CD4-positive, alpha-beta T cell (primary cell): ENCODE results near the gene RAB8A. TPM values are rescaled to one million over a fixed set of nuclear protein-coding genes. Genes with fewer than 3 reads are reported as not detected.

ENCODE experiments used
- ATAC-seq: fragments of 200-7000 bp; cut with Tn5 transposase; one replicate; pipeline ENCODE4 v1.10.0; 2022; ENCODE audit warnings: mild to moderate bottlenecking; ENCODE audit not compliant: poor library complexity
- CTCF ChIA-PET: fragments of 350-600 bp; sonication (Branson Sonifier 250); formaldehyde crosslinking; loops from one replicate; lab custom pipeline; 2021; ENCODE audit warnings: antibody characterized with exemption, inconsistent platforms; lab: Charles Lee
- POLR2A ChIA-PET: fragments of 350-600 bp; sonication (Branson Sonifier 250); formaldehyde crosslinking; loops from one replicate; lab custom pipeline; 2021; ENCODE audit warnings: antibody characterized with exemption, inconsistent platforms; lab: Charles Lee
- DNase-seq, 14 experiments: peaks; one replicate each; pipeline ENCODE4 v3.0.0-alpha.2; 2013 to 2020; ENCODE audit warnings: mixed read lengths in 2 of 14
- H3K27ac ChIP-seq, 2 donors: one replicate each; pipeline versions ENCODE4 v1.5.1 to v1.7.0; 2013; ENCODE audit warnings: low read length in 2 of 2, low read depth in 1 of 2, mild to moderate bottlenecking in 1 of 2
- H3K27me3 ChIP-seq, 2 experiments: 1 replicate in 1 of 2; 2 replicates in 1 of 2; pipeline versions ENCODE4 v1.6.1 to v1.7.0; 2013; ENCODE audit warnings: low read length in 2 of 2, control low read depth in 1 of 2, mild to moderate bottlenecking in 1 of 2, moderate library complexity in 1 of 2; ENCODE audit not compliant: insufficient read depth in 2 of 2, control insufficient read depth in 1 of 2
- H3K36me3 ChIP-seq: one replicate; pipeline ENCODE4 v1.6.1; 2013; ENCODE audit warnings: low read length, control low read depth; ENCODE audit not compliant: insufficient read depth
- H3K4me1 ChIP-seq: one replicate; pipeline ENCODE4 v1.6.1; 2013; ENCODE audit warnings: low read length, control low read depth; ENCODE audit not compliant: insufficient read depth
- H3K4me3 ChIP-seq: one replicate; pipeline ENCODE4 v1.5.1; 2013; ENCODE audit warnings: mild to moderate bottlenecking, low read length, moderate library complexity
- H3K9me3 ChIP-seq, 2 experiments: 1 replicate in 1 of 2; 2 replicates in 1 of 2; pipeline versions ENCODE4 v1.6.1 to v1.7.0; 2013; ENCODE audit warnings: low read length in 2 of 2, mild to moderate bottlenecking in 2 of 2, control low read depth in 1 of 2, moderate library complexity in 1 of 2; ENCODE audit not compliant: control insufficient read depth in 1 of 2, insufficient read depth in 1 of 2
- H3K27ac Mint-ChIP-seq: one replicate; pipeline ENCODE4 v1.8.0; 2020; ENCODE audit warnings: mixed read lengths
- H3K27me3 Mint-ChIP-seq: one replicate; pipeline ENCODE4 v1.8.0; 2021; ENCODE audit warnings: mixed read lengths
- H3K36me3 Mint-ChIP-seq: one replicate; pipeline ENCODE4 v1.8.0; 2021; ENCODE audit warnings: low read depth, mixed read lengths
- H3K4me1 Mint-ChIP-seq: one replicate; pipeline ENCODE4 v1.8.0; 2021; ENCODE audit warnings: low read depth, mixed read lengths
- H3K4me3 Mint-ChIP-seq: one replicate; pipeline ENCODE4 v1.8.0; 2020; ENCODE audit warnings: mild to moderate bottlenecking, mixed read lengths
- H3K9me3 Mint-ChIP-seq: one replicate; pipeline ENCODE4 v1.8.0; 2020; ENCODE audit warnings: mixed read lengths
- intact Hi-C, 2 experiments: fragments of 100-400 bp; cut with DNase I in 1 of 2; cut with micrococcal nuclease in 1 of 2; formaldehyde crosslinking; loops; one replicate each; pipeline versions ENCODE4 v1.15.1 to v1.9.0; 2023 to 2025; cut with DNase I, micrococcal nuclease
- total RNA-seq, 174 experiments: library from RNA in 2 of 174; stranded (reverse) in 2 of 174; gene quantifications; one replicate each; pipeline ENCODE4 v1.2.3 and lab custom pipeline; 2021 to 2026
- TF ChIP-seq, protein P1 (sequence below): fragments of 200-600 bp; IDR thresholded peaks from one replicate; pipeline ENCODE4 v1.8.0; 2022; ENCODE audit warnings: antibody characterized with exemption, mild to moderate bottlenecking

RAB8A gene
- total RNA-seq, 2 experiments from 2014 or later = 74.9 to 79.0 TPM

DNA sequence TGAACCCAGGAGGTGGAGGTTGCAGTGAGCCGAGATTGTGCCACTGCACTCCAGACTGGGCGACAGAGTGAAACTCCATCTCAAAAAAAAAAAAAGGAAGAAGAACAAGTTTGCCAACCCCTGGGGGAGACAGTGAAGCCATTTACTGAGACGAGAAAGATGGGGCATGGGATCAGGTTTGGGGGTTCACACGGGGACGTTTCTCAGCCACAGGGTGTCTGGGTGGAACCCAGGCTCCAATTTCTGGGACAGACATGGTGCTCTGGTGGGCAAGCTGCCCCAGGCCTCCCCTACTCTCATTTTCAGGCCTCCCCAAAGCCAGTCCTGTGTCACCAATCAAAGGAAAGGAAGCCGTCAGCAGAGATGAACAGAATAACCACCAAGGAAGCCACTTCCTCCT is 45.2 kb downstream of the RAB8A start:
- Mint-ChIP-seq H3K36me3 (peaks cover 63% of the 10 kb centered on the region), H3K27ac (no peak overlapping the region), H3K4me1 (no peaks in the 10 kb centered on the region), H3K9me3 (no peaks in the 10 kb centered on the region), H3K27me3 (no peaks in the 10 kb centered on the region), H3K4me3 (no peak overlapping the region)
- H3K27me3 ChIP-seq = no peaks in the 10 kb centered on the region
- peaks cover 53% of the 10 kb centered on the region for H3K36me3 ChIP-seq
- peaks cover 5% of the 10 kb centered on the region for H3K4me1 ChIP-seq
- H3K9me3 ChIP-seq = no peaks in the 10 kb centered on the region
- no peak for ATAC-seq
- intact Hi-C loops = no loop called here
- no peak for DNase-seq
- no peak overlapping the region for H3K4me3 ChIP-seq
- TF ChIP-seq, protein P1, sequence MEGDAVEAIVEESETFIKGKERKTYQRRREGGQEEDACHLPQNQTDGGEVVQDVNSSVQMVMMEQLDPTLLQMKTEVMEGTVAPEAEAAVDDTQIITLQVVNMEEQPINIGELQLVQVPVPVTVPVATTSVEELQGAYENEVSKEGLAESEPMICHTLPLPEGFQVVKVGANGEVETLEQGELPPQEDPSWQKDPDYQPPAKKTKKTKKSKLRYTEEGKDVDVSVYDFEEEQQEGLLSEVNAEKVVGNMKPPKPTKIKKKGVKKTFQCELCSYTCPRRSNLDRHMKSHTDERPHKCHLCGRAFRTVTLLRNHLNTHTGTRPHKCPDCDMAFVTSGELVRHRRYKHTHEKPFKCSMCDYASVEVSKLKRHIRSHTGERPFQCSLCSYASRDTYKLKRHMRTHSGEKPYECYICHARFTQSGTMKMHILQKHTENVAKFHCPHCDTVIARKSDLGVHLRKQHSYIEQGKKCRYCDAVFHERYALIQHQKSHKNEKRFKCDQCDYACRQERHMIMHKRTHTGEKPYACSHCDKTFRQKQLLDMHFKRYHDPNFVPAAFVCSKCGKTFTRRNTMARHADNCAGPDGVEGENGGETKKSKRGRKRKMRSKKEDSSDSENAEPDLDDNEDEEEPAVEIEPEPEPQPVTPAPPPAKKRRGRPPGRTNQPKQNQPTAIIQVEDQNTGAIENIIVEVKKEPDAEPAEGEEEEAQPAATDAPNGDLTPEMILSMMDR = no peak
- no peak overlapping the region for H3K27ac ChIP-seq
- ChIA-PET CTCF (interaction anchor here (0.6 kb wide), 1 partner anchor 91 kb away, joined by 5 read pairs; no protein-coding TSS in a partner anchor), POLR2A (interaction anchor here (1.3 kb wide), 1 partner anchor 13 kb away, joined by 4 read pairs; the partner anchor contains the start of gene HSH2D)

- Histone ChIP-seq H3K4me3 (no peak overlapping the region), H3K36me3 (peaks cover 49% of the 10 kb centered on the region), H3K4me1 (peaks cover 5% of the 10 kb centered on the region), H3K9me3 (no peaks in the 10 kb centered on the region), H3K27me3 (no peaks in the 10 kb centered on the region), H3K27ac (no peak overlapping the region)
- intact Hi-C loops = no loop called here
- H3K36me3 Mint-ChIP-seq = peaks cover 56% of the 10 kb centered on the region
- CTCF ChIA-PET = interaction anchor here (0.6 kb wide), 1 partner anchor 91 kb away, joined by 5 read pairs; no protein-coding TSS in a partner anchor
- H3K4me3 Mint-ChIP-seq = no peak overlapping the region
- H3K27ac Mint-ChIP-seq = peak overlapping the region; percentile 17
- H3K27me3 Mint-ChIP-seq = no peaks in the 10 kb centered on the region
- POLR2A ChIA-PET = interaction anchor here (1.3 kb wide), 1 partner anchor 14 kb away, joined by 4 read pairs; the partner anchor contains the start of gene HSH2D
- ATAC-seq (no peak), DNase-seq (no peak)
- no peaks in the 10 kb centered on the region for H3K9me3 Mint-ChIP-seq
- no peaks in the 10 kb centered on the region for H3K4me1 Mint-ChIP-seq
- TF ChIP-seq, protein P1 = no peak
These were observed 45.9 kb downstream of the RAB8A start for GRCh38 chr19:16157601-16158000.

DNA sequence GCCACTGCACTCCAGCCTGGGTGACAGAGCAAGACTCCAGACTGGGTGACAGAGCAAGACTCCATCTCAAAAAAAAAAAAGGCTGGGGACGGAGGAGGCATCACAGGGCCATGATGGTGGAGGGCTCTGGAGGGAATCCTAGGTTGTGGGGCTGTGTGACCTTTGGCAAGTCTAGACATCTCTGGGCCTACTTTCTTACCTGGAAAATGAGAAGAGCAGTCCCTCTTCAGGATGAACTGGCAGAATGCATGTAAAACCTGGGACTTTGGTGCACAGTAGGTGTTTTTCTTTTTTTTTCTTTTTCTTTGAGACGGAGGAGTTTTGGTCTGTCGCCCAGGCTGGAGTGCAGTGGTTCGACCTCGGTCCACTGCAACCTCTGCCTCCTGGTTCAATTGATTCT is 48.0 kb downstream of the RAB8A start:
- Histone ChIP-seq H3K27ac (no peak overlapping the region), H3K4me3 (no peak overlapping the region), H3K4me1 (peaks cover 5% of the 10 kb centered on the region), H3K36me3 (peaks cover 28% of the 10 kb centered on the region), H3K9me3 (no peaks in the 10 kb centered on the region), H3K27me3 (no peaks in the 10 kb centered on the region)
- ATAC-seq (no peak), DNase-seq (no peak)
- ChIA-PET CTCF (interaction anchor here (0.7 kb wide), 1 partner anchor 118 kb away, joined by 3 read pairs; no protein-coding TSS in a partner anchor), POLR2A (no interaction called here)
- no peaks in the 10 kb centered on the region for H3K9me3 Mint-ChIP-seq
- H3K27ac Mint-ChIP-seq = no peak overlapping the region
- H3K4me1 Mint-ChIP-seq = no peaks in the 10 kb centered on the region
- H3K4me3 Mint-ChIP-seq = no peak overlapping the region
- TF ChIP-seq, protein P1 = no peak
- no peaks in the 10 kb centered on the region for H3K27me3 Mint-ChIP-seq
- intact Hi-C loops = no loop called here
- peaks cover 36% of the 10 kb centered on the region for H3K36me3 Mint-ChIP-seq
